ENCODE results near the gene ZMYND12. TPM values are rescaled to one million over a fixed set of nuclear protein-coding genes. Genes with fewer than 3 reads are reported as not detected.
A peak's percentile ranks its signal among the peaks of the same experiment; 100 is the strongest.
"Not testable (repeated sequence)": the region's sequence is repeated elsewhere in the genome, so short reads cannot be mapped to it uniquely, and the experiment has no call there.

ZMYND12 gene, protein sequence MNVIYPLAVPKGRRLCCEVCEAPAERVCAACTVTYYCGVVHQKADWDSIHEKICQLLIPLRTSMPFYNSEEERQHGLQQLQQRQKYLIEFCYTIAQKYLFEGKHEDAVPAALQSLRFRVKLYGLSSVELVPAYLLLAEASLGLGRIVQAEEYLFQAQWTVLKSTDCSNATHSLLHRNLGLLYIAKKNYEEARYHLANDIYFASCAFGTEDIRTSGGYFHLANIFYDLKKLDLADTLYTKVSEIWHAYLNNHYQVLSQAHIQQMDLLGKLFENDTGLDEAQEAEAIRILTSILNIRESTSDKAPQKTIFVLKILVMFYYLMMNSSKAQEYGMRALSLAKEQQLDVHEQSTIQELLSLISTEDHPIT
- not detected for total RNA-seq

DNA sequence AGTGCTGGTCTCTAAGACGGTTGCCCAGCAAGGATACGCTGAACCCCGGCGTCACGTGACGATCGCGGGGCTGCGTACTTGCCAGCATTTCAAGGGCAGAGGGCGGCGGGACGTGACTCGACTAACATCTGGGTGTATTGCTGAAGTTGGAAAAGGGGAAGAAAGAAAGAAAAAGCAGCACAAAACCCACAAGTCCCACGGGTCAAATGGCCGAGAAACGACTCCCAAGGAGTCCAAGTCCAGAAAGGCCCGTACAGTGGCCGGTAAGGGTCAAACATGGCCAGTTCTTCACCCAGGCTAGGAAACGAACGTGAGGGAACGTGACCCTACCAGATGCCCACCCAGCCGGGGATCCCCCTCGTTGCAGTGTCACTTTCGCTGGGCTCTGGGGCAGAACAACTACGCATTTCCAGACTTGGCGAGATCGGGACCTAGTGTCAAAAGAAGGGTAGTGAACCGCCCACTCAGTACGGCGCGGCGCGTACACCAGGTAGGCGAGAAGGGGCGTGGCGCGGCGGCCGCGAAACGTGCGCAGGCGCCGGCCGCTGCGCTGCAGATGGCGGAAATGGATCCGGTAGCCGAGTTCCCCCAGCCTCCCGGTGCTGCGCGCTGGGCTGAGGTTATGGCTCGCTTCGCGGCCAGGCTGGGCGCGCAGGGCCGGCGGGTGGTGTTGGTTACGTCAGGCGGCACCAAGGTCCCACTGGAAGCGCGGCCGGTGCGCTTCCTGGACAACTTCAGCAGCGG, at the start of gene ZMYND12, which contains the start of gene PPCS:
Gene ZMYND12, minus strand, starts transcription at position 13 of the 744 bp plus-strand sequence. CDS start 25 bp downstream, outside the sequence.
Gene PPCS, plus strand, starts transcription at position 534 of the 744 bp plus-strand sequence. Its CDS starts 23 bp downstream, at position 557.
- peak; percentile 90 for DNase-seq

DNA sequence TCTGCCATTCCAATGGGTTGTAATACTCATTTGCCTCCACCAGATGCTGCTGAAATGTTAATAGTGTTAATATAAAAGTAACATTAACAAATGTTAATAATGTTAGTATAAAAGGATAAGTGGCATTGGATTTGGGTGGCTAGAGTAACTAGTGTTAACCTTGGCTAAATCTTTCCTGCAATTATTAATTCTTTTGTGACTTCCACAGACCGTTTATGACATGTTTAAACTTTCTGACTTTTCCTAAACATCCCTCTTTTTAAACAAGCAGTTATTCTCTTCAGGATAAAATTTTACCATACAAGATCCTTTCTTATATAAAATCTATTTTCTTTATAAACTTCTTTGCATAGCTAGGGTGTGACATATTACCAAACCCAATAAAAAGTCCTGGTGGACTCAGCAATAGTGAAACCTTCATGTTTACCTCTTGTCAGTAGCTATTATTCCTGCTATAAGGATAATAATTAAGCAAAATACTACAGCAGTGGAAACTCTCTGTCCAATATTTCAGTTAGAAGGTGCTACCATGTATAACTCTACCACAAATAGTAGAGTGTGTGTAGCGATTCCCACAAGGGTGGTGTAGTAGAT, 48.8 kb upstream of the ZMYND12 start:
- DNase-seq, result no peak

GRCh38 chr1:42502031-42502430, 46.2 kb upstream of the ZMYND12 start:
- not testable (repeated sequence) for DNase-seq

DNA sequence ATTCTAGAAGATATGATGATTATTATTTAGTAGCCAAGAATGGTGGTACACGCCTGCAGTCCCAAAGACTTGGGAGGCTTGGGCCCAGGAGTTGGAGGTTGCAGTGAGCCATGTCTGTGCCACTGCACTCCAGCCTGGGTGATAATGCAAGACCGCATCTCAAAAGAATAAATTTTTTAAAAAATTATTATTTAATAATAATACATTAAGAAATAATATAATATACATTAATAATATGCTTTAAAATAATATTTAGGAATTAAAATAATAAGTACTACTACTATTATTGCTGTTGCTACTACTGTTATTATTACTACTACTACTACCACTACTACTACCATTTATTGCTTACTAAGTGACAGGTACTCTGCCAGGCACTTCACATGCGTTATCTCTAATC, 34.4 kb upstream of the ZMYND12 start:
- no peak for DNase-seq

- DNase-seq, result no peak
These were observed 28.6 kb upstream of the ZMYND12 start for GRCh38 chr1:42484382-42484781.

- no peak for DNase-seq
These were observed 26.9 kb upstream of the ZMYND12 start for GRCh38 chr1:42482635-42483153.

DNA sequence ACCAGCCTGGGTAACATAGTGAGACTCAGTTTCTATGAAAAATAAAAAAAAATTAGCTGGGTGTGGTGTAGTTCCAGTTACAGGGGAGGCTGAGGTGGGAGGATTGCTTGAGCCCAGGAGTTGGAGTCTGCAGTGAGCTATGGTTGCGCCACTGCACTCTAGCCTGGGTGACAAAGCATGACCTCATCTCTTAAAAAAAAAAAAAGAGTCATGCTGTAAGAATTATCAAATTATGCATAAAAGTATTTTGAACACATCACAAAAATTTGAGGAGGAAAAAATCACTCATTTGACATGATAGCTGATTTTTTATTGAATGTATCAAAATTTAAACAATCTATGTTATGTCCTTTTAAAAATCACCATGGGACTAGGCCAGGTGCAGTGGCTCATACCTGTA, 25.1 kb upstream of the ZMYND12 start:
- no peak for DNase-seq

- DNase-seq, result no peak
These were observed 23.8 kb upstream of the ZMYND12 start for GRCh38 chr1:42479621-42480020.

DNA sequence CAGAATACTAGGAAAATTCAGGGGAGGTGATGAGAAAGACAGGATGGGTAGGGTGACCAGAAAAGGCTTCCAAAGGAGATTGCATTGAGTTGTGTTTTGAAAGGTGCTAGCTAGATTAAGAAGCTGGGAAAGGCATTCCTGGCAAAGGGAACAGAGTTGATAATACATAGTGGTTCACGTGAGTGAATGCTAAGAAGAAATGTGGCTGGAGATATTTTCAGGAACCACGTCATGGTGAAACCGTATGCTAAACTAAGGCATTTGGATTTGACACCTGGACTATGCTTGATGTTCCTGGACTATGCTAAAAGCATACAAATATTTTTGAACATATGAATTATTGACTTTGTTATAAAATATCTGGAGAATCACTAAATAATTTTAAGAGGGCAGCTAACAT, 22.0 kb upstream of the ZMYND12 start:
- DNase-seq, result no peak

DNA sequence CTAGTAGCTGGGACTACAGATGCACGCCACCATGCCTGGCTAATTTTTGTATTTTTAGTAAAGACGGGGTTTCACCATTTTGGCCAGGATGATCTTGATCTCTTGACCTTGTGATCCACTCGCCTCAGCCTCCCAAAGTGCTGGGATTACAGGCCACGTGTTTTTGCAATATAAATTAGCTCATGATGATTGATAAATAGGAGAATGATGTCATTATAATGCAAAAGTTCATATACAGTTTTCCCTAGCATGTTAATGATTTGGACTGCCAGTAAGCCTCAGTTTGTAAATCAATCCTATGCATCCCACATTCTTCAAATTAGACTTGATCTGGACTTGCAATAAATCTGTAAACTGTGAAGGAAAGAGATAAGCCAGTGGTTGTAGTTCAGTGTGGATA, 21.5 kb upstream of the ZMYND12 start:
- DNase-seq, result not testable (repeated sequence)

DNA sequence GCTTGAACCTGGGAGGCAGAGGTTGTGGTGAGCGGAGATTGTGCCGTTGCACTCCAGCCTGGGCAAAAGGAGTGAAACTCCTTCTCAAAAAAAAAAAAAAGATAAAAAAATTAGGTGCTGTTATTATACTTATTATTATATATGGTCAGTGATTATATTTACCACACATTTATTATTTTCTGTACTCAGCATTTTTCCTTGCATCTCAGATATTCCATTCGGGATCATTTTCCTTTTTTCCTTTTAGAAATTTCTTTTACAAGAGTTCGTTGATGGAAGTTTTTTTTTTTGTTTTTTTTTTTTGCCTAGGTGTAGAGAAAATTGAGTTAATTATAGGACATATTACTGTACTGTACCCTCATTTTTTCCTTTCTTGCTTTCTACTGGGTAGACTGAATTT, 20.8 kb upstream of the ZMYND12 start:
- DNase-seq, result no peak

DNA sequence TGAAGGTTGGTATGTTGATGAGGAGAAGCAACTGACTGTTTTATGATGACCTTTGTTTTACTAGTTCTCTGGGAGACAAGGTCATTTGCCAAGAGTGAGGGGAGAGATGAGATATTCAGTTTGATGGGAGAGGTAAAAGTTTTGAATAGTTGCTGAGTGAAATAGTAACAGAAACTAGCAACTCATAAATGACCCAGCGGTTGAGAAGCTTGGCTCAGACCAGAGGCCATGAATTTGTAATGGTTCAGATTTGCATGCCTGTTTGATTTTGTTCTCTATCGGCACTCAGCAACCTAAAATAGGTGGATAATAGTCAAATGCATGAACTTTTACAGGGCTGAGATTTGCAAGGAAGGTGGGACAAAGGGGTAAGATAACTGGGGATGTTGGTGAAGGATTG, 13.9 kb upstream of the ZMYND12 start:
- no peak for DNase-seq

GRCh38 chr1:42466030-42466429, 10.2 kb upstream of the ZMYND12 start:
- DNase-seq, result no peak

DNA sequence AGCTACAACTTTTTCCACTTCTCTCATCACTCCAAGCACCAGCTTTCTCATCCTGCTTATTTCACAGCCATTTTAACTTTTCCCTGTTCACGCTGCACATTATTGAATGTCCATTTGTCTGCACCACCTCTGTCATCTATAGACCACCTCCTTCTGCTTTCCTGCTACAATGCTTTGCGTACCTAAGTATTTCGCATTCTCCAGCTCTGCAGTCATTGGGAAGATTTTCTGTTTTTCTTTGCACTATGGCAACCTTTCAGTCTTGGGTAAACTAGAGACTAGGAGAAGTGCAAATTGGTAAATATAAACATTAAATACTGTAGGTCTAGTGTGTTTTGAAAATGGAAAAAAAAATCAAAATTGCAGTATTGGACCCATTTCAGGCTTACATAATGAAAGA, 8.1 kb upstream of the ZMYND12 start:
- DNase-seq, result no peak

DNA sequence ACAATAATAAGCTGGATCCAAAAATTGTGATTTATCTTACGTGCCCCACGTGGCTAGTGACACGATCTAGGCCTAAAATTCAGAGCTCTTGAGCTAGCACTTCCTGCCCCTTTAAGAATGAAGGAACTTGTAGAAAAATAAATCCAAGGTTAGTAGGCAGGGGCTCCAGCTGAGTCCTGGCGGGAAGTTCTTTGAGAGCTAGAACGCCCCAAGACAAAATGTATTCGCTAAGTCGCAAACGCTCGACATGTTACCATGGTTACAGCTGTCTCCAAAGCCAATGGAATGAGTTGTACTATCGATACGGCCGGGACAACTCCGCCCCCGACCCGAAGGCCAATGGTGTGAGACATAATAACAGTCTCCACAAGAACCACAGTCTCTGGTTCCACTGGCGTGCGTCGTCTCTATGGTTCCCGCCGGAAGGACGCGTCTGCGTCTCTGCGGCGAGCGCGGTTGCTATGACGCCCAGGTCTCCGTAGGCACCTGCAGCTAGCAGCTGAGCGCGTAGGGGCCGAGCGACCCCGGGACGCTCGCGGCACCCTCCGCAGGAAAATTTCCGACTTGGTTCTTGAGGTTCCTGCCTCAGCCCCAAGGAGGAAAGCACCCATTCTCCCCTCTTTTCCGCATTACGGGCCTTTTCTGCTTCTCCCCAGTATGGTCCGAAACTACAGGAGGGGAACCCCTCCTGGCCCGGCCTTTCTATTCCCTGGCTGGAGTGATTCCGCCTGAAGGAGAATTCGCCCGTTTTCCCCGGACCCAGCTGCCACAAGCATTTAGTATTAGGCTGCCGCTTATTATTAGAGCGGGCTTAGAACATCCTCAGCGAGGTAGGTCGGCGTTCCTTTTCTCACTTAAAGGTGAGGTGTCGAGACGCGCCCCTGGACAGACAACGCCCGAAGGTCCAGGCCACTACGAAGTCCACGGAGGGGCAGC, 7.3 kb upstream of the ZMYND12 start, which contains the start of gene CCDC30:
Gene CCDC30, plus strand, starts transcription at position 459 of the 936 bp plus-strand sequence. CDS start 17,266 bp downstream, outside the sequence.
- peak; percentile 94 for DNase-seq

GRCh38 chr1:42461196-42461595, 5.4 kb upstream of the ZMYND12 start:
- DNase-seq, result no peak

- peak; percentile 41 for DNase-seq
These were observed 900 bp upstream of the ZMYND12 start for GRCh38 chr1:42456754-42457089.

- DNase-seq, result no peak
These were observed 1.4 kb downstream of the ZMYND12 start for GRCh38 chr1:42454403-42454802.

- no peak for DNase-seq
These were observed 2.4 kb downstream of the ZMYND12 start for GRCh38 chr1:42453386-42453785.

DNA sequence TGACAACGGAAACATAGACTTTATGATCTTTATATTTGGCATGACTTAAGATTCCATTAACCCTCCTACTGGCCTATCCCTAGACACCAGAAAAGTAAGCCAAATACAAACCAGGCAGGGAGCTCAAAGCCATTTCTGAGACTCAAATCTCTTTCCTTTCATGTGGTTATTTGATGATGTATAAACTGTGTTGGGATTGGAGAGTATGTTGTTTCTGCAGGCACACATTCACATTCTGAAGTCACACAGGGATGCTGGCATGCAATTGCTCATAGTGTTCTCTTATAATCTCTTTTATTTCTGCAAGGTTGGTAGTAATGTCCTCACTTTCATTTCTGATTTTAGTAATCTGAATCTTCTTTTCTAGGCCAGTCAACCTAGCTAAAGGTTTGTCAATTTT, 5.8 kb downstream of the ZMYND12 start:
- DNase-seq, result no peak

- no peak for DNase-seq
These were observed 6.6 kb downstream of the ZMYND12 start for GRCh38 chr1:42449256-42449655.

- DNase-seq, result no peak
These were observed 13.2 kb downstream of the ZMYND12 start for GRCh38 chr1:42442662-42443061.
